Keratinocyte (primary cell): ENCODE data around the gene PGS1. TPM values are rescaled to one million over a fixed set of nuclear protein-coding genes. Genes with fewer than 3 reads are reported as not detected.
"Not testable (repeated sequence)": the region's sequence is repeated elsewhere in the genome, so short reads cannot be mapped to it uniquely, and the experiment has no call there.

Experiments
- DNase-seq: peaks from one replicate; pipeline ENCODE4 v3.0.0-alpha.2; 2011; ENCODE audit warnings: low read depth, missing footprints, low spot score
- FAIRE-seq: peaks from 2 replicates; lab custom pipeline; 2011; peaks lifted over from hg19 to GRCh38; lab: Jason Lieb, UNC
- H2AFZ ChIP-seq: 2 replicates; pipeline ENCODE4 v1.6.0; 2012; ENCODE audit warnings: low read length, control low read depth, inconsistent platforms; ENCODE audit not compliant: control insufficient read depth
- H3K27ac ChIP-seq: 2 replicates; pipeline ENCODE4 v1.5.1; 2011; ENCODE audit warnings: low read length; ENCODE audit not compliant: control insufficient read depth, insufficient read depth
- H3K27me3 ChIP-seq: 3 replicates; pipeline ENCODE4 v1.6.0; 2011; ENCODE audit warnings: low read length; ENCODE audit not compliant: control insufficient read depth, insufficient read depth; ENCODE audit errors: extremely low read depth
- H3K36me3 ChIP-seq, 2 experiments: 2 replicates in 1 of 2; 3 replicates in 1 of 2; pipeline ENCODE4 v1.5.1; 2011; ENCODE audit warnings: low read length in 2 of 2, mild to moderate bottlenecking in 1 of 2; ENCODE audit not compliant: control insufficient read depth in 2 of 2, insufficient read depth in 2 of 2; ENCODE audit errors: extremely low read depth in 1 of 2
- H3K4me1 ChIP-seq: 3 replicates; pipeline ENCODE4 v1.5.1; 2011; ENCODE audit warnings: low read length; ENCODE audit not compliant: control insufficient read depth, insufficient read depth; ENCODE audit errors: extremely low read depth
- H3K4me2 ChIP-seq: 3 replicates; pipeline ENCODE4 v1.6.0; 2011; ENCODE audit warnings: low read depth, low read length; ENCODE audit not compliant: control insufficient read depth, insufficient read depth; ENCODE audit errors: extremely low read depth
- H3K4me3 ChIP-seq, 3 experiments: fragments of 200-600 bp in 1 of 3; sonication (generic) in 1 of 3; 2 replicates in 2 of 3; 3 replicates in 1 of 3; pipeline ENCODE4 v1.5.1; 2011 to 2016; ENCODE audit warnings: low read length in 3 of 3, mild to moderate bottlenecking in 3 of 3, control low read depth in 2 of 3, inconsistent platforms in 1 of 3, low read depth in 1 of 3, mixed read lengths in 1 of 3, mixed run types in 1 of 3, moderate library complexity in 1 of 3; ENCODE audit not compliant: control insufficient read depth in 2 of 3, insufficient read depth in 2 of 3; ENCODE audit errors: extremely low read depth in 1 of 3
- H3K79me2 ChIP-seq: 2 replicates; pipeline ENCODE4 v1.6.0; 2012; ENCODE audit warnings: low read length; ENCODE audit not compliant: control insufficient read depth, insufficient read depth
- H3K9ac ChIP-seq: 3 replicates; pipeline ENCODE4 v1.6.0; 2011; ENCODE audit warnings: low read length; ENCODE audit not compliant: control insufficient read depth, insufficient read depth; ENCODE audit errors: extremely low read depth
- H3K9me1 ChIP-seq: 3 replicates; pipeline ENCODE4 v1.6.0; 2011; ENCODE audit warnings: low read length; ENCODE audit not compliant: control insufficient read depth, insufficient read depth; ENCODE audit errors: extremely low read depth
- H3K9me3 ChIP-seq: 2 replicates; pipeline ENCODE4 v1.5.1; 2012; ENCODE audit warnings: low read depth, low read length; ENCODE audit not compliant: control insufficient read depth
- H4K20me1 ChIP-seq: 3 replicates; pipeline ENCODE4 v1.6.0; 2011; ENCODE audit warnings: low read length; ENCODE audit not compliant: control insufficient read depth, insufficient read depth; ENCODE audit errors: extremely low read depth
- CTCF ChIP-seq, 3 experiments: IDR thresholded peaks in 1 of 3; conservative IDR thresholded peaks in 1 of 3; optimal IDR thresholded peaks in 1 of 3; 2 replicates in 2 of 3; 3 replicates in 1 of 3; pipeline versions ENCODE3 to v1.5.1; 2011; ENCODE audit warnings: low read length in 3 of 3, mild to moderate bottlenecking in 3 of 3, moderate library complexity in 2 of 3, control low read depth in 1 of 3, inconsistent platforms in 1 of 3; ENCODE audit not compliant: insufficient read depth in 2 of 3; ENCODE audit errors: extremely low read depth in 1 of 3
- EZH2 ChIP-seq: IDR thresholded peaks from one replicate; pipeline ENCODE4 v1.6.1; 2012; ENCODE audit warnings: inconsistent platforms, mild to moderate bottlenecking, low read length, moderate library complexity
- dilution Hi-C: fragments of 300-500 bp; cut with MboI; formaldehyde crosslinking; loops from one replicate; pipeline ENCODE4 v1.7.0; 2020; ENCODE audit warnings: low sequenced_read_pairs; ENCODE audit not compliant: extremely low pct_ligation_motif_present
- polyA plus RNA-seq, 5 experiments: library from polyadenylated mRNA; depleted of rRNA in 3 of 5; stranded (reverse) in 3 of 5; stranded (forward) in 1 of 5; unstranded in 1 of 5; fragments of >200 nt; gene quantifications; 1 replicate in 1 of 5; 2 replicates in 3 of 5; 3 replicates in 1 of 5; pipeline versions ENCODE4 v1.2.1 to v1.2.3, GENCODE V29; 2011 to 2012; ENCODE audit warnings: missing spikeins in 2 of 5, low read depth in 1 of 5, low replicate concordance in 1 of 5

Gene PGS1
- polyA plus RNA-seq, 1 donor (not counting 4 experiments of a cell fraction or from before 2014, with no cell fraction given): 19.6 TPM

GRCh38 chr17:78330570-78331224 is 47.8 kb upstream of the PGS1 start:
- no peak for TF ChIP-seq EZH2
- TF ChIP-seq CTCF (optimal IDR thresholded peaks at IDR 0.05 in 1 of 3, IDR thresholded peaks at IDR 0.05 in 1 of 3, conservative IDR thresholded peaks at IDR 0.05 in 1 of 3; ENCODE audit: extremely low read depth in 1 of 3, insufficient read depth in 2 of 3, low read length in 3 of 3): no peak
- FAIRE-seq (no peak), DNase-seq (no peak)
- dilution Hi-C loops: no loop called here
- Histone ChIP-seq H3K27ac (no peak overlapping the region), H3K9me1 (no peaks in the 10 kb centered on the region), H3K9me3 (no peaks in the 10 kb centered on the region), H3K4me3 (no peak overlapping the region), H3K4me2 (no peak overlapping the region), H3K36me3 (no peaks in the 10 kb centered on the region), H3K27me3 (no peaks in the 10 kb centered on the region), H3K4me1 (peaks cover 27% of the 10 kb centered on the region), H3K79me2 (no peaks in the 10 kb centered on the region), H3K9ac (no peak overlapping the region), H2AFZ (no peak overlapping the region), H4K20me1 (no peaks in the 10 kb centered on the region)

GRCh38 chr17:78331355-78331754 is 47.1 kb upstream of the PGS1 start:
- H3K36me3 ChIP-seq, H3K79me2 ChIP-seq, dilution Hi-C loops, H3K9me1 ChIP-seq, FAIRE-seq, H2AFZ ChIP-seq, DNase-seq, H3K27me3 ChIP-seq, H4K20me1 ChIP-seq, H3K9ac ChIP-seq, H3K27ac ChIP-seq, H3K9me3 ChIP-seq, H3K4me3 ChIP-seq, H3K4me2 ChIP-seq: not testable (repeated sequence)
- peaks cover 27% of the 10 kb centered on the region for H3K4me1 ChIP-seq

- H3K36me3 ChIP-seq: no peaks in the 10 kb centered on the region
- H3K9me3 ChIP-seq: no peaks in the 10 kb centered on the region
- no peak overlapping the region for H3K4me3 ChIP-seq
- no peaks in the 10 kb centered on the region for H4K20me1 ChIP-seq
- FAIRE-seq: no peak
- TF ChIP-seq EZH2 (no peak), CTCF (optimal IDR thresholded peaks at IDR 0.05 in 1 of 3, IDR thresholded peaks at IDR 0.05 in 1 of 3, conservative IDR thresholded peaks at IDR 0.05 in 1 of 3; ENCODE audit: extremely low read depth in 1 of 3, insufficient read depth in 2 of 3, low read length in 3 of 3) (no peak)
- H3K9me1 ChIP-seq: no peaks in the 10 kb centered on the region
- H3K79me2 ChIP-seq: no peaks in the 10 kb centered on the region
- no peaks in the 10 kb centered on the region for H3K27me3 ChIP-seq
- dilution Hi-C loops: no loop called here
- DNase-seq: no peak
- H2AFZ ChIP-seq: no peak overlapping the region
- no peak overlapping the region for H3K27ac ChIP-seq
- peaks cover 27% of the 10 kb centered on the region for H3K4me1 ChIP-seq
- H3K4me2 ChIP-seq: no peak overlapping the region
- H3K9ac ChIP-seq: no peak overlapping the region
These were observed 45.5 kb upstream of the PGS1 start for GRCh38 chr17:78332991-78333390.
